ENCODE results near the gene BRINP2. TPM values are rescaled to one million over a fixed set of nuclear protein-coding genes. Genes with fewer than 3 reads are reported as not detected.

The BRINP2 gene
- total RNA-seq, 1 donor from 2014 or later, result not detected

- no peak overlapping the region for H3K27ac Mint-ChIP-seq
- intact Hi-C loops (cut with micrococcal nuclease), result no loop called here
- H3K4me3 Mint-ChIP-seq (ENCODE audit: low read depth), result no peak overlapping the region
- no peaks in the 10 kb centered on the region for H3K27me3 Mint-ChIP-seq (ENCODE audit: low read depth)
- no peak for DNase-seq (ENCODE audit: low spot score)
- no peaks in the 10 kb centered on the region for H3K4me1 Mint-ChIP-seq (ENCODE audit: low read depth)
- H3K36me3 Mint-ChIP-seq (ENCODE audit: low read depth), result no peaks in the 10 kb centered on the region
- H3K9me3 Mint-ChIP-seq, result no peaks in the 10 kb centered on the region
Measured at GRCh38 chr1:177239792-177240191, 69.0 kb downstream of the BRINP2 start.

- no peaks in the 10 kb centered on the region for H3K36me3 Mint-ChIP-seq (ENCODE audit: low read depth)
- intact Hi-C loops (cut with micrococcal nuclease), result no loop called here
- no peaks in the 10 kb centered on the region for H3K9me3 Mint-ChIP-seq
- no peak overlapping the region for H3K4me3 Mint-ChIP-seq (ENCODE audit: low read depth)
- no peaks in the 10 kb centered on the region for H3K27me3 Mint-ChIP-seq (ENCODE audit: low read depth)
- no peak overlapping the region for H3K27ac Mint-ChIP-seq
- no peak for DNase-seq (ENCODE audit: low spot score)
- H3K4me1 Mint-ChIP-seq (ENCODE audit: low read depth), result no peaks in the 10 kb centered on the region
Measured at GRCh38 chr1:177243773-177244172, 73.0 kb downstream of the BRINP2 start.

- no peak for DNase-seq (ENCODE audit: low spot score)
- H3K4me1 Mint-ChIP-seq (ENCODE audit: low read depth), result no peaks in the 10 kb centered on the region
- no peaks in the 10 kb centered on the region for H3K36me3 Mint-ChIP-seq (ENCODE audit: low read depth)
- H3K4me3 Mint-ChIP-seq (ENCODE audit: low read depth), result no peak overlapping the region
- H3K27ac Mint-ChIP-seq, result no peak overlapping the region
- H3K27me3 Mint-ChIP-seq (ENCODE audit: low read depth), result no peaks in the 10 kb centered on the region
- H3K9me3 Mint-ChIP-seq, result no peaks in the 10 kb centered on the region
- intact Hi-C loops (cut with micrococcal nuclease), result no loop called here
Measured at GRCh38 chr1:177246710-177247580, 76.2 kb downstream of the BRINP2 start.

- no peaks in the 10 kb centered on the region for H3K36me3 Mint-ChIP-seq (ENCODE audit: low read depth)
- H3K4me3 Mint-ChIP-seq (ENCODE audit: low read depth), result no peak overlapping the region
- H3K9me3 Mint-ChIP-seq, result no peaks in the 10 kb centered on the region
- no peak for DNase-seq (ENCODE audit: low spot score)
- H3K27me3 Mint-ChIP-seq (ENCODE audit: low read depth), result no peaks in the 10 kb centered on the region
- intact Hi-C loops (cut with micrococcal nuclease), result no loop called here
- H3K4me1 Mint-ChIP-seq (ENCODE audit: low read depth), result no peaks in the 10 kb centered on the region
- H3K27ac Mint-ChIP-seq, result no peak overlapping the region
Measured at GRCh38 chr1:177247623-177248176, 76.9 kb downstream of the BRINP2 start.

- Mint-ChIP-seq H3K36me3 (ENCODE audit: low read depth) (no peaks in the 10 kb centered on the region), H3K27me3 (ENCODE audit: low read depth) (no peaks in the 10 kb centered on the region), H3K9me3 (no peaks in the 10 kb centered on the region), H3K27ac (no peak overlapping the region), H3K4me1 (ENCODE audit: low read depth) (no peaks in the 10 kb centered on the region), H3K4me3 (ENCODE audit: low read depth) (no peak overlapping the region)
- intact Hi-C loops (cut with micrococcal nuclease), result no loop called here
- no peak for DNase-seq (ENCODE audit: low spot score)
Measured at GRCh38 chr1:177248258-177248657, 77.5 kb downstream of the BRINP2 start.

GRCh38 chr1:177249231-177249630 lies 78.5 kb downstream of the BRINP2 start:
- no peaks in the 10 kb centered on the region for H3K9me3 Mint-ChIP-seq
- H3K36me3 Mint-ChIP-seq (ENCODE audit: low read depth), result no peaks in the 10 kb centered on the region
- H3K27ac Mint-ChIP-seq, result no peak overlapping the region
- H3K4me1 Mint-ChIP-seq (ENCODE audit: low read depth), result no peaks in the 10 kb centered on the region
- DNase-seq (ENCODE audit: low spot score), result no peak
- intact Hi-C loops (cut with micrococcal nuclease), result no loop called here
- H3K4me3 Mint-ChIP-seq (ENCODE audit: low read depth), result no peak overlapping the region
- no peaks in the 10 kb centered on the region for H3K27me3 Mint-ChIP-seq (ENCODE audit: low read depth)

- Mint-ChIP-seq H3K36me3 (ENCODE audit: low read depth) (no peaks in the 10 kb centered on the region), H3K27ac (no peak overlapping the region), H3K4me3 (ENCODE audit: low read depth) (no peak overlapping the region), H3K9me3 (no peaks in the 10 kb centered on the region), H3K4me1 (ENCODE audit: low read depth) (peaks cover 5% of the 10 kb centered on the region), H3K27me3 (ENCODE audit: low read depth) (no peaks in the 10 kb centered on the region)
- DNase-seq (ENCODE audit: low spot score), result no peak
- intact Hi-C loops (cut with micrococcal nuclease), result no loop called here
Measured at GRCh38 chr1:177252877-177253276, 82.1 kb downstream of the BRINP2 start.

- intact Hi-C loops (cut with micrococcal nuclease), result no loop called here
- Mint-ChIP-seq H3K27ac (no peak overlapping the region), H3K4me3 (ENCODE audit: low read depth) (no peak overlapping the region), H3K4me1 (ENCODE audit: low read depth) (peaks cover 5% of the 10 kb centered on the region), H3K36me3 (ENCODE audit: low read depth) (no peaks in the 10 kb centered on the region), H3K9me3 (no peaks in the 10 kb centered on the region), H3K27me3 (ENCODE audit: low read depth) (no peaks in the 10 kb centered on the region)
- DNase-seq (ENCODE audit: low spot score), result no peak
Measured at GRCh38 chr1:177255411-177255810, 84.7 kb downstream of the BRINP2 start.

- H3K4me1 Mint-ChIP-seq (ENCODE audit: low read depth), result peaks cover 5% of the 10 kb centered on the region
- H3K27ac Mint-ChIP-seq, result no peak overlapping the region
- DNase-seq (ENCODE audit: low spot score), result no peak
- H3K36me3 Mint-ChIP-seq (ENCODE audit: low read depth), result no peaks in the 10 kb centered on the region
- H3K27me3 Mint-ChIP-seq (ENCODE audit: low read depth), result no peaks in the 10 kb centered on the region
- no peak overlapping the region for H3K4me3 Mint-ChIP-seq (ENCODE audit: low read depth)
- intact Hi-C loops (cut with micrococcal nuclease), result no loop called here
- H3K9me3 Mint-ChIP-seq, result no peaks in the 10 kb centered on the region
Measured at GRCh38 chr1:177256153-177257075, 85.7 kb downstream of the BRINP2 start.

GRCh38 chr1:177257128-177257527 lies 86.4 kb downstream of the BRINP2 start:
- H3K36me3 Mint-ChIP-seq (ENCODE audit: low read depth), result no peaks in the 10 kb centered on the region
- no peak overlapping the region for H3K4me3 Mint-ChIP-seq (ENCODE audit: low read depth)
- H3K27me3 Mint-ChIP-seq (ENCODE audit: low read depth), result no peaks in the 10 kb centered on the region
- intact Hi-C loops (cut with micrococcal nuclease), result no loop called here
- no peaks in the 10 kb centered on the region for H3K9me3 Mint-ChIP-seq
- H3K4me1 Mint-ChIP-seq (ENCODE audit: low read depth), result peaks cover 5% of the 10 kb centered on the region
- no peak for DNase-seq (ENCODE audit: low spot score)
- H3K27ac Mint-ChIP-seq, result no peak overlapping the region

GRCh38 chr1:177257576-177257975 lies 86.8 kb downstream of the BRINP2 start:
- Mint-ChIP-seq H3K4me1 (ENCODE audit: low read depth) (peaks cover 5% of the 10 kb centered on the region), H3K27ac (no peak overlapping the region), H3K9me3 (no peaks in the 10 kb centered on the region), H3K36me3 (ENCODE audit: low read depth) (no peaks in the 10 kb centered on the region), H3K4me3 (ENCODE audit: low read depth) (no peak overlapping the region), H3K27me3 (ENCODE audit: low read depth) (no peaks in the 10 kb centered on the region)
- intact Hi-C loops (cut with micrococcal nuclease), result no loop called here
- no peak for DNase-seq (ENCODE audit: low spot score)

GRCh38 chr1:177270863-177271262 lies 100.1 kb downstream of the BRINP2 start:
- Mint-ChIP-seq H3K4me3 (ENCODE audit: low read depth) (no peak overlapping the region), H3K9me3 (no peaks in the 10 kb centered on the region), H3K27me3 (ENCODE audit: low read depth) (no peaks in the 10 kb centered on the region), H3K36me3 (ENCODE audit: low read depth) (no peaks in the 10 kb centered on the region), H3K4me1 (ENCODE audit: low read depth) (no peaks in the 10 kb centered on the region), H3K27ac (no peak overlapping the region)
- DNase-seq (ENCODE audit: low spot score), result no peak
- intact Hi-C loops (cut with micrococcal nuclease), result no loop called here

- Mint-ChIP-seq H3K4me1 (ENCODE audit: low read depth) (no peaks in the 10 kb centered on the region), H3K36me3 (ENCODE audit: low read depth) (no peaks in the 10 kb centered on the region), H3K27ac (no peak overlapping the region), H3K27me3 (ENCODE audit: low read depth) (no peaks in the 10 kb centered on the region), H3K4me3 (ENCODE audit: low read depth) (no peak overlapping the region), H3K9me3 (no peaks in the 10 kb centered on the region)
- intact Hi-C loops (cut with micrococcal nuclease), result no loop called here
- DNase-seq (ENCODE audit: low spot score), result no peak
Measured at GRCh38 chr1:177273141-177273540, 102.4 kb downstream of the BRINP2 start.

Measured in activated T-helper 2 cell treated with anti-CD3 and anti-CD28 coated beads, Interferon-gamma antibody, Interleukin-2, Interleukin-4, amounts not matched to agents 10 μg/mL and 5 μg/mL and 100 μg/mL, durations not matched to agents 14 hours and 24 hours and 36 hours (primary cell).